Measurements from ENCODE around the gene CD27.

CD27 gene

DNA sequence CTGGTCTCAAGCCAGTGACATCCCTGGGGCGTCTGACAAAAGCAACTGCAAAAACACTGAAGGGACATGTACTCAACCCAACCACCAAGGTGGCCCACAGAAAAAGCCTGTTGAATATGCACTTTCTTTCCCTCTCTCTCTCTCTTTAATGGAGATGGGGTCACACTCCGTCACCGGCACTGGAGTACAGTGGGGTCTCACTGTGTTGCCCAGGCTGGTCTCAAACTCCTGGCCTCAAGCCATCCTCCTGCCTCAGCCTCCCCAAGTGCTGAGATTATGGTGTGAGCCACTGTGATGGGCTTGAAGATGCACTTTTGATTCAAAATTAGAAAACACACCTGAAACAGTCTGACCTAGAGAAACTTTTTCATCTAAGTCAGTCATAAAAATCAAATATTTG is 7.2 kb upstream of the CD27 start:
- TF ChIP-seq TAF1 (IDR thresholded peaks at IDR 0.05; ENCODE audit: borderline replicate concordance, low read depth, low read length) (no peak), POLR2A (IDR thresholded peaks at IDR 0.05; ENCODE audit: low read depth, low read length) (no peak)
- no peak for DNase-seq (ENCODE audit: insufficient read length)
- no peak for FAIRE-seq

DNA sequence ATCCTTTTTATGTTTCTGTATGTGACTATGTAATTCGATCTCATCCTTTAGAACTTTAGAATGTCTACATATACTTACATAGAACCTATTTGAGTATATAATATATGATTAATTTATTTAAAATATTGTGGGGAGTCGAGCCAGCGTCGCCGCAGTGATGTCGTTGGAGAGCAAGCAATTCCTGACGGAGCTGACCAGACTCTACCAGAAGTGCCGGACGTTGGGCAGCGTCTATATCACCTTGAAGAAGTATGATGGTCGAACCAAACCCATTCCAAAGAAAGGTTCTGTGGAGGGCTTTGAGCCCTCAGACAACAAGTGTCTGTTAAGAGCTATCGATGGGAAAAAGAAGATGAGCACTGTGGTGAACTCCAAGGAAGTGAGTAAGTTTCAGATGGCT is 6.4 kb upstream of the CD27 start:
- DNase-seq (ENCODE audit: insufficient read length) = no peak
- no peak for FAIRE-seq
- TF ChIP-seq POLR2AphosphoS5 (IDR thresholded peaks at IDR 0.05; ENCODE audit: low read depth, low read length) = no peak
- TF ChIP-seq POLR2A (IDR thresholded peaks at IDR 0.05; ENCODE audit: low read depth, low read length) = no peak
- TF ChIP-seq TAF1 (IDR thresholded peaks at IDR 0.05; ENCODE audit: borderline replicate concordance, low read depth, low read length) = no peak

DNA sequence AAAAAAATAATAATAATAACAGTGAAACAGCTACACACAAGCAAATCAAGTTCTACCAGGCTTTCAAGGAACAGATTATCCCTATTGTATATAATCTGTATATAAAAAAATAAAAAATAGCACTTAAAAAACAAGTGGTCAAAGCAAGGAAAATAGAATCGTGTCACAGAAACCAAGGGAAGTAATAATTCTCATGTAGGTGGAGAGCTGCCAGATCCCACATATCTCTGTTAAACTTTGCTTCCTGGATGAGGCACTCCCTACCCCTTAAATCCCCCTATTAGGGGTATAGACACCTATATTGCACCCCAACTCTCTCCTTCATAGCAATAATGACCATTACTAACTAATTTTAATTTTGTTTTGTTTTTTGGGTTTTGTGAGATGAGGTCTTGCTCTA is 4.4 kb upstream of the CD27 start:
- no peak for FAIRE-seq
- DNase-seq (ENCODE audit: insufficient read length) = no peak
- TF ChIP-seq POLR2A (IDR thresholded peaks at IDR 0.05; ENCODE audit: low read depth, low read length) (no peak), POLR2AphosphoS5 (IDR thresholded peaks at IDR 0.05; ENCODE audit: low read depth, low read length) (no peak), TAF1 (IDR thresholded peaks at IDR 0.05; ENCODE audit: borderline replicate concordance, low read depth, low read length) (no peak)

DNA sequence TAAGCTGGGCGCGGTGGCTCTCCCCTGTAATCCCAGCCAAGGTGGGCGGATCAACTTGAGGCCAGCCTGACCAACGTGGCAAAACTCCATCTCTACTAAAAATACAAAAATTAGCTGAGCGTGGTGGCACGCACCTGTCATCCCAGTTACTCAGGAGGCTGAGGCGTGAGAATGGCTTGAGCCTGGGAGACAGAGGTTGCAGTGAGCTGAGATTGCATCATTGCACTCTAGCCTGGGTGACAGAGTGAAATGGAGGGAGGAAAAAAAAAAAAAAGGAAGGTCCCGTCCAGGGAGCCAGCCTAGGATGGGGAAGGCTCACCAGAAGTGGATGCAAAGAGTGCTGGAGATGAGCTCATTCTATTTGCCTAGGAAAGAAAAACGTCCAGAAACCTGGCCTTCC is 1.9 kb upstream of the CD27 start:
- DNase-seq (ENCODE audit: insufficient read length) (no peak), FAIRE-seq (no peak)
- TF ChIP-seq TAF1 (IDR thresholded peaks at IDR 0.05; ENCODE audit: borderline replicate concordance, low read depth, low read length) = no peak
- no peak for TF ChIP-seq POLR2A (IDR thresholded peaks at IDR 0.05; ENCODE audit: low read depth, low read length)
- no peak for TF ChIP-seq POLR2AphosphoS5 (IDR thresholded peaks at IDR 0.05; ENCODE audit: low read depth, low read length)

DNA sequence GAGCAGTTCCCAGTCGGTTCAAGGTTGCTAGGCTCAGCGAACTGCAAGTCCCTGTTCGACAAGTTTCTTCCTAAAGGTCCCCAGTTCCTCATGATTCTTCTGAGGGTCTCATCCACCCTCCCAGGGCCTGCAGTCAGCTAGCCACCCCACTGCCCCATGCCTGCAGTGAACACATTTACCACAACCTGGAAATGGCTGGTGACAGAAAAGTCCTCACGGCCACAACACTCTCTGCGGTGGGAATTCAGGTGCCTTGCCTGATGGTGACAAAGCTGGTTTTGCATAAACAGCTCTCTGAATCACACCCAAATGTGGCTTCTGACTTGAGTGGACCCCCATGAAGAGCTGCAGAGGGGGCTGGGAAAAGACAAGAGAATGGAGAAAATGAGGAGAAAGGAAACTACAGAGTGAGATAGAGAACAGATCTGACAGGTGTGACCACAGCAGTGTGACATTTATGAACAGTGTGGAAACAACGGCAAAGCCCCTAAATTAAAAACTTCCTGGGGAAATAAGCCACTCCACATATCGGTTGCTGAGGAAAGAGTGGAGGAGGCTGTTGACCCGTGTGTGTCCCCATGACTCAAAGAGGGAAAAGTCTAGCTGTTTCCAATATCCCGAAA is 1.3 kb upstream of the CD27 start:
- FAIRE-seq (no peak), DNase-seq (ENCODE audit: insufficient read length) (no peak)

DNA sequence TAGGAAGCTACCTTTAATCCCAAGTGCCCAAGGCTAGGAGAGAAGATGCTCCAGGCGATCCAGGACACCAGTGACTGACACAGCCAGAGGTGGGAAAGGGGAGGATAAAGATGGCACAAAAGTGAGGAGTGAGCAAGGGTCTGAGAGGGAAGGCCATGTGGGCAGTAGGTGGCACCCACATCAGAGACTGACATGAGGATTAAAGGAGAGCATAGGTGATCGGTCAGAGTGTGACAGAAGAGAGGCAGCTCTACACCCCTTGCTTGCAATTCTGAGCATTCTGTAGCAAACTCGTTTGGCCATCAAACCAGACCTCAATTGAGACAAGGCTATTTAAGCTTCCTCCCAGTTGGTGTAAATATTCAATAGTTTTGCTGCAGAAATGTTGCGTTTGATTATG is 724 bp upstream of the CD27 start:
- FAIRE-seq (peak; percentile 94), DNase-seq (ENCODE audit: insufficient read length) (no peak)
- TF ChIP-seq TAF1 (IDR thresholded peaks at IDR 0.05; ENCODE audit: borderline replicate concordance, low read depth, low read length) = no peak
- no peak for TF ChIP-seq POLR2A (IDR thresholded peaks at IDR 0.05; ENCODE audit: low read depth, low read length)
- TF ChIP-seq POLR2AphosphoS5 (IDR thresholded peaks at IDR 0.05; ENCODE audit: low read depth, low read length) = peak; percentile 3; the same call in 1 of the 2 replicates

More for the DNA sequence above, 1.3 kb upstream of the CD27 start:
- TF ChIP-seq POLR2A (IDR thresholded peaks at IDR 0.05; ENCODE audit: low read depth, low read length) (peak; percentile 68; the same call in 1 of the 2 replicates), POLR2AphosphoS5 (IDR thresholded peaks at IDR 0.05; ENCODE audit: low read depth, low read length) (peak; percentile 72; the same call in 1 of the 2 replicates), TAF1 (IDR thresholded peaks at IDR 0.05; ENCODE audit: borderline replicate concordance, low read depth, low read length) (peak; percentile 27; the same call in 1 of the 2 replicates)

DNA sequence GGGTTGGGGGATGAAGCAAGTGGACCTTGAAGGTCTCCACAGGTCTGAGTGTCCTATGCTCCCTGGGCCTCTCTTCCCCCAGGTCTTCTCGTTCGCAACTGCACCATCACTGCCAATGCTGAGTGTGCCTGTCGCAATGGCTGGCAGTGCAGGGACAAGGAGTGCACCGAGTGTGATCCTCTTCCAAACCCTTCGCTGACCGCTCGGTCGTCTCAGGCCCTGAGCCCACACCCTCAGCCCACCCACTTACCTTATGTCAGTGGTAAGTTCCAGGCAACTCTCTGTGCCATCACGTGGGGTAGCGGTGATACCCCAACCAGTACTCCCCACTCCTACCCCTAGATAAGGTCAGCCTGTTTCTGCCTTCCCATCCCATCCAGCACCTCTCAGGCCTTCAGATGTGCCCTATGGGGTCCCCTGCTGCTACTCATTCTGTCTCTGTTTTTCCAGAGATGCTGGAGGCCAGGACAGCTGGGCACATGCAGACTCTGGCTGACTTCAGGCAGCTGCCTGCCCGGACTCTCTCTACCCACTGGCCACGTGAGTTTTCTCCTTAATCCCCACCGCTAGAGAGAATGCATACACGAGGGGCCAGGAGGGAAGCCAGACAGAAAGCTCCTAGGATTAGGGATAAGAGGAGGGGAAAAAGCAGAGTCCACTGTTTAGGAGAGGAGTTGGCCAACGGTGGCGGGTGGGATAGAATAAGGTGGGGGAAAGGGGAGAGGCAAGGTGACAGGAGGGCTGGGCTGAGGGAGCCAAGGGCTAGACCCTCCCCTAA is 5.5 kb downstream of the CD27 start:
- TF ChIP-seq POLR2AphosphoS5 (IDR thresholded peaks at IDR 0.05; ENCODE audit: low read depth, low read length) = no peak
- no peak for TF ChIP-seq TAF1 (IDR thresholded peaks at IDR 0.05; ENCODE audit: borderline replicate concordance, low read depth, low read length)
- no peak for TF ChIP-seq POLR2A (IDR thresholded peaks at IDR 0.05; ENCODE audit: low read depth, low read length)
- FAIRE-seq (peak; percentile 85), DNase-seq (ENCODE audit: insufficient read length) (no peak)

DNA sequence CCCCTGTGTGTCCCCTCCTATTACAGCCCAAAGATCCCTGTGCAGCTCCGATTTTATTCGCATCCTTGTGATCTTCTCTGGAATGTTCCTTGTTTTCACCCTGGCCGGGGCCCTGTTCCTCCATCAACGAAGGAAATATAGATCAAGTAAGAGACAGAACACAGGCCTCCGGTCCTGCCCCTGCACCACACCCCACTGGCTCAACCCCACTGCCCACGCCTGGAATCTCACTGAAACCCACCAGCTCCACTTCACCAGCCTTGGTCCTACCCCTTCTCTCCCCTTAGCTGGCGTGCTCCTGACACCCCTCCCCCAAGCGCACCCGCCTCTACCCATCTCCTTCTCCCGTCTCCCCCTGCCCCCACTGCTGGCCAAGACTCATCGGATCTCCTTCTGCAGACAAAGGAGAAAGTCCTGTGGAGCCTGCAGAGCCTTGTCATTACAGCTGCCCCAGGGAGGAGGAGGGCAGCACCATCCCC is 6.2 kb downstream of the CD27 start:
- TF ChIP-seq TAF1 (IDR thresholded peaks at IDR 0.05; ENCODE audit: borderline replicate concordance, low read depth, low read length) (no peak), POLR2AphosphoS5 (IDR thresholded peaks at IDR 0.05; ENCODE audit: low read depth, low read length) (no peak), POLR2A (IDR thresholded peaks at IDR 0.05; ENCODE audit: low read depth, low read length) (no peak)
- no peak for FAIRE-seq
- DNase-seq (ENCODE audit: insufficient read length) = no peak

DNA sequence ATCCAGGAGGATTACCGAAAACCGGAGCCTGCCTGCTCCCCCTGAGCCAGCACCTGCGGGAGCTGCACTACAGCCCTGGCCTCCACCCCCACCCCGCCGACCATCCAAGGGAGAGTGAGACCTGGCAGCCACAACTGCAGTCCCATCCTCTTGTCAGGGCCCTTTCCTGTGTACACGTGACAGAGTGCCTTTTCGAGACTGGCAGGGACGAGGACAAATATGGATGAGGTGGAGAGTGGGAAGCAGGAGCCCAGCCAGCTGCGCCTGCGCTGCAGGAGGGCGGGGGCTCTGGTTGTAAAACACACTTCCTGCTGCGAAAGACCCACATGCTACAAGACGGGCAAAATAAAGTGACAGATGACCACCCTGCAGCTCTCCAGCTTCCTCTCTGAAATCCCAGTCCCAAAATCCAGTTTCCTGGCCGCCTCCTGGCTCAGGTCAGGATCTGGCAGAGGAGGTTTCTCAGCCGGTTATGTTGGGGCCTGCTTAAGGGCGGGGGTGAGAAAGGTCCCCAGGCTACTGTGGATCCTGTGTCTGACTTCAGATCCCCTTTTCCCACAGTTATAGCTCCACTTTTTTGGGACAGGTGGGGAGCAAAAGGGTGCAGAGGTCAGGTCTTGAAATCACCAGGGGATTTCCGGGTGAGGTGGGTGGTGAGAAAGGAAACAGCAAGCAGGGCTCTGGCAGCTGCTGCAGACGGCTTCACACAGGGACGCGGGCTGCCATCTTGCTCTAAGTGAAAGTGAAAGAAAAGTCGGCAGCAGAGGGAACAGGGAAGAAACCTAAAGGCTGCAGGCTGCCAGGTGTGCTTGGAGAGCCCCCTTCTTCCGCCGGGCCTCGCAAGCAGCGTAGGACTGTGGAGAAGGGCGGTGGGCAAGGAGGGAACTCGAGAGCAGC is 6.8 kb downstream of the CD27 start, which contains the start of gene TAPBPL:
TAPBPL (plus strand) TSS at position 695 of the 897 bp plus-strand sequence. CDS start 207 bp downstream, outside the sequence.
- TF ChIP-seq POLR2AphosphoS5 (IDR thresholded peaks at IDR 0.05; ENCODE audit: low read depth, low read length) (peak; percentile 72), TAF1 (IDR thresholded peaks at IDR 0.05; ENCODE audit: borderline replicate concordance, low read depth, low read length) (peak; percentile 78; the same call in 1 of the 2 replicates), POLR2A (IDR thresholded peaks at IDR 0.05; ENCODE audit: low read depth, low read length) (peak; percentile 54; the same call in 1 of the 2 replicates)
- DNase-seq (ENCODE audit: insufficient read length) (peak; percentile 81), FAIRE-seq (peak; percentile 98)

DNA sequence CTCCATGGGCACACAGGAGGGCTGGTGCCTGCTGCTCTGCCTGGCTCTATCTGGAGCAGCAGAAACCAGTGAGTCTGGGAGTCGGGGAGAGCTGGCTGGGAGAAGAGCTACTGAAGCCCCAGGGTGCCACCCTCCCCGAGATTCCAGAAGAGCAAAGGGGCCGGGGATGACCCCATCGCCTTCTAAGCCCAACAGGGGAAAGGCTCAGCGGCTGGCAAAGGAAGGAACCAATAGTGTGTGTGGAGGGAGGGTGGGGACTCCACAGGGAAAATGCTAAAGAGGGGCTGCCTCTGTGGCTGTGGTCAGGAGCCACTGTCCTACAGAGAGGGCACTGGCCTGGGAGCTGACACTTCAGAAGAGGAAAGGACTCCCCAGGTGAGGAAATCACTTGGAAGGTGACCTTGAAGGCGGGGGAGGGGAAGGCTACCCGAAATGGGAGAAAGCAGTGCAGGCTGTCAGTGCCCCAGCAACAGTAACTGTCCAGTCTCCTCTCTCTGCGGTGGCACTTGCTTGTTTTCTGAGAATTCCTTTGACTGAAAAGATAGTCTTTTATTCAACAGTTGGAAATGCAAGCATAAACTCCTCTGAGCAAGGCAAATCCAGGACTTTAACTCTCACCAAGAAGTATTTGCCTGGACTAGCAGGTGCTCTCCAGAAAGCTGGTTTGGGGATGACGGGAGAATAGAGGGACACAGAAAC is 7.6 kb downstream of the CD27 start:
- DNase-seq (ENCODE audit: insufficient read length) (no peak), FAIRE-seq (no peak)
- TF ChIP-seq POLR2AphosphoS5 (IDR thresholded peaks at IDR 0.05; ENCODE audit: low read depth, low read length) = no peak
- no peak for TF ChIP-seq POLR2A (IDR thresholded peaks at IDR 0.05; ENCODE audit: low read depth, low read length)
- no peak for TF ChIP-seq TAF1 (IDR thresholded peaks at IDR 0.05; ENCODE audit: borderline replicate concordance, low read depth, low read length)
